K562 (cell line): ENCODE measurements around the gene PAFAH1B2. TPM values are rescaled to one million over a fixed set of nuclear protein-coding genes. Genes with fewer than 3 reads are reported as not detected.
A peak's percentile ranks its signal among the peaks of the same experiment; 100 is the strongest.

ENCODE experiments used
- BMI1 ChIP-seq: fragments of 150-350 bp; IDR thresholded peaks from 2 replicates; pipeline ENCODE4 v1.6.1; 2014; ENCODE audit warnings: low read length
- CCNT2 ChIP-seq: IDR thresholded peaks from 2 replicates; pipeline ENCODE4 v1.6.1; 2011; ENCODE audit warnings: borderline replicate concordance, low read depth, mild to moderate bottlenecking, moderate library complexity, mixed read lengths, low read length; ENCODE audit not compliant: insufficient read length; ENCODE audit errors: extremely low read depth
- CHD4 ChIP-seq: fragments of 200-600 bp; sonication (generic); IDR thresholded peaks from 3 replicates; pipeline ENCODE4 v1.6.1; 2012; ENCODE audit warnings: low read depth, mild to moderate bottlenecking, mixed read lengths, low read length, inconsistent platforms; ENCODE audit not compliant: insufficient read depth, insufficient replicate concordance, poor library complexity, severe bottlenecking
- EZH2 ChIP-seq: IDR thresholded peaks from 2 replicates; pipeline ENCODE4 v1.6.1; 2012; ENCODE audit warnings: low read depth, mild to moderate bottlenecking, inconsistent platforms, low read length, borderline replicate concordance
- GATAD2B ChIP-seq: fragments of 450-650 bp; IDR thresholded peaks from 2 replicates; pipeline ENCODE4 v1.6.1; 2017; ENCODE audit warnings: mild to moderate bottlenecking, borderline replicate concordance
- HOXB6 ChIP-seq: fragments of 250-450 bp; sonication (Bioruptor Pico); IDR thresholded peaks from 2 replicates; pipeline ENCODE4 v1.5.1; 2022; ENCODE audit warnings: mild to moderate bottlenecking, borderline replicate concordance
- NR2C2 ChIP-seq, 2 experiments: fragments of 200-800 bp in 1 of 2; sonication (Bioruptor generic) in 1 of 2; sonication (generic) in 1 of 2; formaldehyde crosslinking in 1 of 2; IDR thresholded peaks; 2 replicates each; pipeline versions ENCODE4 v1.6.1 to v1.8.0; 2016 to 2022; ENCODE audit warnings: mild to moderate bottlenecking in 1 of 2, missing compliant biosample characterization in 1 of 2, missing genetic modification characterization in 1 of 2, missing genetic modification reagents in 1 of 2
- PHTF2 ChIP-seq: fragments of 250-450 bp; sonication (Bioruptor Pico); IDR thresholded peaks from 2 replicates; pipeline ENCODE4 v1.5.0; 2021; ENCODE audit warnings: mild to moderate bottlenecking
- RFX1 ChIP-seq: fragments of 450-650 bp; IDR thresholded peaks from 2 replicates; pipeline ENCODE4 v1.6.1; 2016; ENCODE audit warnings: mild to moderate bottlenecking, moderate library complexity
- SMAD4 ChIP-seq: fragments of 250-450 bp; sonication (Bioruptor Pico); conservative IDR thresholded peaks from 2 replicates; pipeline ENCODE4 v1.8.0; 2021; ENCODE audit warnings: inconsistent platforms, mild to moderate bottlenecking, moderate library complexity
- VEZF1 ChIP-seq: fragments of 200-800 bp; sonication (Bioruptor generic); IDR thresholded peaks from 2 replicates; pipeline ENCODE4 v1.6.1; 2017; ENCODE audit warnings: missing genetic modification characterization, missing compliant biosample characterization
- ZNF212 ChIP-seq: fragments of 450-650 bp; formaldehyde crosslinking; IDR thresholded peaks from 2 replicates; pipeline ENCODE4 v1.4.0; 2020; ENCODE audit warnings: mild to moderate bottlenecking
- ZNF318 ChIP-seq, 2 experiments: fragments of 450-650 bp; IDR thresholded peaks; 2 replicates each; pipeline ENCODE4 v1.6.1; 2016; ENCODE audit warnings: mild to moderate bottlenecking in 2 of 2, borderline replicate concordance in 1 of 2, low read depth in 1 of 2, moderate library complexity in 1 of 2
- ZNF449 ChIP-seq: fragments of 250-450 bp; sonication (Bioruptor Pico); IDR thresholded peaks from 2 replicates; pipeline ENCODE4 v1.8.0; 2022; ENCODE audit warnings: moderate library complexity, mild to moderate bottlenecking, inconsistent platforms
- polyA plus RNA-seq, 8 experiments: library from polyadenylated mRNA; depleted of rRNA in 4 of 8; stranded (reverse) in 5 of 8; unstranded in 3 of 8; fragments of >200 nt; fragmentation: Nextera tagmentation in 2 of 8; fragmentation: Illumina TruSeq in 1 of 8; extraction: Ambion mirVana in 2 of 8; extraction: Trizol in 1 of 8; gene quantifications; 2 replicates each; pipeline versions ENCODE4 v1.2.1 to v1.2.3, GENCODE V29; 2011 to 2014; ENCODE audit warnings: inconsistent platforms in 1 of 8, missing spikeins in 1 of 8
- total RNA-seq, 7 experiments: library from RNA; depleted of rRNA in 6 of 7; stranded (reverse); fragments of >200 nt in 6 of 7; fragmentation: Illumina TruSeq in 2 of 7; extraction: Trizol in 2 of 7; gene quantifications; 2 replicates each; pipeline versions ENCODE4 v1.2.1 to v1.2.3, GENCODE V29; 2011 to 2021; ENCODE audit warnings: low replicate concordance in 1 of 7

PAFAH1B2 gene
- total and polyA plus RNA-seq, 9 of the 15 experiments (the other 6 are each of a cell fraction or from before 2014, with no cell fraction given) = 27.8 to 94.7 (median 64.9) TPM

- no peak for TF ChIP-seq BMI1
- no peak for TF ChIP-seq ZNF212 (CRISPR knock-in tag)
- TF ChIP-seq CCNT2 = no peak
- TF ChIP-seq ZNF318 (IDR thresholded peaks at IDR 0.05; ENCODE audit: borderline replicate concordance in 1 of 2, low read depth in 1 of 2) = no peak
- no peak for TF ChIP-seq EZH2
- no peak for TF ChIP-seq NR2C2 (CRISPR knock-in tag; IDR thresholded peaks at IDR 0.05)
- TF ChIP-seq NR2C2 (tag; IDR thresholded peaks at IDR 0.05) = 0 out of 2 replicates have a peak, but pooled peaks have one; percentile 47
- TF ChIP-seq CHD4 = no peak
- peak; percentile 18 for TF ChIP-seq VEZF1 (CRISPR knock-in tag)
- no peak for TF ChIP-seq HOXB6 (CRISPR knock-in tag)
- TF ChIP-seq PHTF2 (CRISPR knock-in tag) = no peak
- no peak for TF ChIP-seq SMAD4
- no peak for TF ChIP-seq RFX1
- TF ChIP-seq ZNF449 = no peak
- TF ChIP-seq GATAD2B = no peak
Measured at GRCh38 chr11:117179048-117179999, 35.2 kb downstream of the PAFAH1B2 start (continued).
